NB4 (cell line): Measurements from ENCODE around the gene EWSR1.

ENCODE experiments used
- CTCF ChIP-seq: IDR thresholded peaks from one replicate; pipeline ENCODE4 v1.5.1; 2012; ENCODE audit warnings: low read depth, low read length
- POLR2A ChIP-seq: IDR thresholded peaks from 2 replicates; pipeline ENCODE4 v1.6.1; 2011; ENCODE audit warnings: mild to moderate bottlenecking; ENCODE audit not compliant: insufficient read length; ENCODE audit errors: extremely low read depth

DNA sequence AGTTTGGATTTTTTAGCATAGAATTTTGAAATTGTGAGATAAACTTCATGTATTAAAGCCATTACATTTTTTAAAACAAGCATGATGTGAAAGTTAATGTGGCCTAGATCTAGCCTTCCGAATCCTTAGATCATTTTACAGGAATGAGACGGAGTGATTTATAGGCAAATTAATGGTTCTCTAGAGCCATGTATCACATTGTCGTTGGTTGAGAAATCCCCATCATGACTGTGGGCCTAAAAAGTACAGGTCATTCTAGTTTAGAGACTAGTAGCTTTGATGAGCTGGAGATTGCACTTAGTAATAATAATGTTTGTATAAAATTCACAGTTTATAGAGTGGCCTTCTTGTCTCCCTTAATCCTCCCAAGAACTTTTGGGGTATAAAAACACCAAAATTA is 7.1 kb downstream of the EWSR1 start:
- TF ChIP-seq CTCF (no peak), POLR2A (no peak)
